Stimulated activated CD8-positive, alpha-beta memory T cell treated with anti-CD3 and anti-CD28 coated beads, Interleukin-7, amount 100 ng/mL, for 4 hours (primary cell): Measurements from ENCODE around the gene RYR1.
A peak's percentile ranks its signal among the peaks of the same experiment; 100 is the strongest.
"Not testable (repeated sequence)": the region's sequence is repeated elsewhere in the genome, so short reads cannot be mapped to it uniquely, and the experiment has no call there.

Source experiments
- DNase-seq, 2 donors: peaks; one replicate each; pipeline ENCODE4 v3.0.0-alpha.2; 2020; ENCODE audit warnings: low read depth in 2 of 2

Gene RYR1

GRCh38 chr19:38561658-38562057, 128.2 kb downstream of the RYR1 start:
- no peak for DNase-seq

- no peak for DNase-seq
Measured at GRCh38 chr19:38562096-38562495, 128.6 kb downstream of the RYR1 start.

- DNase-seq: no peak
Measured at GRCh38 chr19:38563475-38563874, 130.0 kb downstream of the RYR1 start.

- peak in 1 of 2 donors; percentile 6 for DNase-seq
Measured at GRCh38 chr19:38564981-38565690, 131.6 kb downstream of the RYR1 start.

GRCh38 chr19:38565691-38566105, 132.2 kb downstream of the RYR1 start:
- DNase-seq: no peak

GRCh38 chr19:38569368-38569983, 136.0 kb downstream of the RYR1 start:
- no peak for DNase-seq

GRCh38 chr19:38571682-38572081, 138.2 kb downstream of the RYR1 start:
- no peak for DNase-seq

- no peak for DNase-seq
Measured at GRCh38 chr19:38577826-38578225, 144.3 kb downstream of the RYR1 start.

- not testable (repeated sequence) for DNase-seq
Measured at GRCh38 chr19:38579304-38579703, 145.8 kb downstream of the RYR1 start.

GRCh38 chr19:38580080-38580479, 146.6 kb downstream of the RYR1 start:
- no peak for DNase-seq

GRCh38 chr19:38583219-38583984, 149.9 kb downstream of the RYR1 start:
- no peak for DNase-seq

GRCh38 chr19:38583985-38584305, 150.5 kb downstream of the RYR1 start:
- DNase-seq: no peak

GRCh38 chr19:38587562-38587961, 154.1 kb downstream of the RYR1 start:
- DNase-seq: no peak

GRCh38 chr19:38588041-38588440, 154.6 kb downstream of the RYR1 start:
- no peak for DNase-seq

GRCh38 chr19:38592940-38593339, 159.4 kb downstream of the RYR1 start:
- DNase-seq: no peak

- DNase-seq: no peak
Measured at GRCh38 chr19:38596057-38596981, 162.8 kb downstream of the RYR1 start.

- DNase-seq: no peak
Measured at GRCh38 chr19:38597075-38597474, 163.6 kb downstream of the RYR1 start.

- DNase-seq: no peak
Measured at GRCh38 chr19:38599722-38600121, 166.2 kb downstream of the RYR1 start.

GRCh38 chr19:38602856-38603255, 169.4 kb downstream of the RYR1 start:
- DNase-seq: not testable (repeated sequence)

- DNase-seq: no peak
Measured at GRCh38 chr19:38606131-38606530, 172.6 kb downstream of the RYR1 start.

GRCh38 chr19:38614289-38614688, 180.8 kb downstream of the RYR1 start:
- DNase-seq: no peak
